Left cardiac atrium (tissue), 4 donors: ENCODE results near the gene TMPRSS13. TPM values are rescaled to one million over a fixed set of nuclear protein-coding genes. Genes with fewer than 3 reads are reported as not detected.
A peak's percentile ranks its signal among the peaks of the same experiment; 100 is the strongest.
"Not testable (repeated sequence)": the region's sequence is repeated elsewhere in the genome, so short reads cannot be mapped to it uniquely, and the experiment has no call there.

Experiments used
- ATAC-seq, 2 donors: fragments of 200-7000 bp; cut with Tn5 transposase; one replicate each; pipeline ENCODE4 v1.9.1; 2020; ENCODE audit warnings: mild to moderate bottlenecking in 2 of 2, moderate library complexity in 2 of 2
- DNase-seq: peaks from one replicate; pipeline ENCODE4 v3.0.0-alpha.2; 2020
- intact Hi-C, 2 donors: fragments of 100-400 bp; cut with DNase I; formaldehyde crosslinking; loops; one replicate each; pipeline versions ENCODE4 v1.14.1 to v1.15.1; 2022 to 2023
- total RNA-seq, 2 donors: library from RNA; stranded (reverse); fragmentation: NEBNext Ultra II Directional; extraction: Animal tissue kit (Norgen Biotek cat#: 25700); gene quantifications; one replicate each; pipeline ENCODE4 v1.2.1, GENCODE V29; 2021
- donor health status: DM: no; HTN: yes; CAD: no.
- donor health status: DM: no; HTN: yes; CAD: no; lungs with severe emphysema.
- donor health status: DM: yes; HTN: yes; CAD: no.
- donor health status: Dilated cardiomyopathy.

The TMPRSS13 gene
- total RNA-seq, 2 donors from 2014 or later: 0.15 to 0.16 TPM

DNA sequence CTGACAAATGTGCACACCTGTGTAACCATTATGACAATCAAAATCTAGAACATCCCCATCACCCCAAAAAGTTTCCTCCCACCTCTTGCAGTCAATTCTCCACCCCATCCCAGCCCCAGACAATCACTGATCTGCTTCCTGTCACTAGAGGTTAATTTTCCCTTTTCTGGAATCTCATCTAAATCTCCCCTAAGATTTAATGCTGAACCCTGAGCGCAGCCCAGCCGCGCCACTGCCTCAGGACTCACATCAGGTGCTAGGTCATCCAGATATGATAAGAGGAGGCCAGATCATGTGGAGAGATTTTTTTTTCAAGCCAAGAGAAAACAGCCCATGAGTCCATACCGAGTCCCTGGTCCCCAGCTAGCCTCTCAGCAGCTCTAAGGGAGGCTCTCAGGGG lies 4.3 kb upstream of the TMPRSS13 start:
- no peak for DNase-seq
- intact Hi-C loops: no loop called here
- no peak for ATAC-seq

DNA sequence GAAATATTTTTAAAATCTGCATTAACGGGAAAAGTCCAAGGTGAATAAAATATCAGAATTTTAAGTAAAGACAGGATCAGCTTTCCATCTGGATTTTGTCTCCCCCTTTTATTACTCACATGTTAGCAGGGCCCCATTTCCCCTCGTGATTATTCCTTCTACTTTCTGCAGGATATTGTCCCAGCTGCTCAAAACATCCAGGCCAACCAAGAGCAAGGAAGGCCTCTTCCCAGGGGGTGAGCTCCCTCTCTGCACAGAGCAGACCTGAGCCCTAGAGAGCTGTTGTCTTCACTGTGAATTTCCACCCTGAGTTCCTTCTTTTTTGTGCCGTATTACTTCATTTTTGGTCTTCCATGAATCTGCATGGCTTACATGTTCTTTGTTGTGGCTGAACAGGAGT lies 3.7 kb upstream of the TMPRSS13 start:
- intact Hi-C loops: no loop called here
- no peak for ATAC-seq
- DNase-seq: no peak

DNA sequence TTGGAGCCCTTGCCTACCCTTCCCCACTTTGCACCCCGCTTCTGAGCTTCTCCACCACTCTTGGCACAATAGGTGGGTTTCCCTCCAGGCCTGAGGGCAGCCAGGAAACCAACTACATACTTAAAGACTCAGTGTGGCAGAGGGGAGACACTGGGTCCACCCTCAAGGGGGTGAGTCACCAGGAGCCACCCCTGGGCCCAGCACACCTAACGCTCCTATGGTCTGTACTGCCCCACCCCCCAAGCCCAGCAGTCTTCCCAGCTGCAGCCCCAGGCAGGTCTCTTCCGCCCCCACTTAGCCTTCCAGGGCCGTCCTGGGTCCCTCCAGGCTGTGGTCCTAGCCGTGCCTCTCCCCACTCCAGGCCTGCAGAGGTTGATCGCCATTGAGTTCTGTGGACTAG lies 3.2 kb upstream of the TMPRSS13 start:
- ATAC-seq (peak in 1 of 2 donors; percentile 19), DNase-seq (no peak)
- intact Hi-C loops: no loop called here

DNA sequence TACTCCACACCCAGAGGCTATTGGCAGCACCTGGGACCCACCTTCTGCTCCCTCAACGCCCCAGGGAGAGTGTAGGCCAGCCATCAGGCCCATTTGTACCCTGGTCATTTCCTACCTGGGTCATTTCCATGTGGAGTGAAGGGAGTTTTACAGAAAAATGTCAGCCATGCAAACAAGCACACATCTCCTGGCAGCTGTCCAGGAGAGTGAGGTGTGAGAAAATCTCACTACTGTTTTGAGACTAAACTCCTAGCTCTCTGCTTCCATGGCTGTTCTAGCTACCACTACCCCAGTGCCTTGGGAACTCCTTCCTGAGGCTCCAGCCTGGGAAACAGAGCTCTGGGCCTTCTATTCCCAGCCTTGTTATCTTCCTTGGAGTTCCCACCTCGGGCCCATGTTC lies 2.8 kb upstream of the TMPRSS13 start:
- DNase-seq (no peak), ATAC-seq (no peak)
- intact Hi-C loops: no loop called here

DNA sequence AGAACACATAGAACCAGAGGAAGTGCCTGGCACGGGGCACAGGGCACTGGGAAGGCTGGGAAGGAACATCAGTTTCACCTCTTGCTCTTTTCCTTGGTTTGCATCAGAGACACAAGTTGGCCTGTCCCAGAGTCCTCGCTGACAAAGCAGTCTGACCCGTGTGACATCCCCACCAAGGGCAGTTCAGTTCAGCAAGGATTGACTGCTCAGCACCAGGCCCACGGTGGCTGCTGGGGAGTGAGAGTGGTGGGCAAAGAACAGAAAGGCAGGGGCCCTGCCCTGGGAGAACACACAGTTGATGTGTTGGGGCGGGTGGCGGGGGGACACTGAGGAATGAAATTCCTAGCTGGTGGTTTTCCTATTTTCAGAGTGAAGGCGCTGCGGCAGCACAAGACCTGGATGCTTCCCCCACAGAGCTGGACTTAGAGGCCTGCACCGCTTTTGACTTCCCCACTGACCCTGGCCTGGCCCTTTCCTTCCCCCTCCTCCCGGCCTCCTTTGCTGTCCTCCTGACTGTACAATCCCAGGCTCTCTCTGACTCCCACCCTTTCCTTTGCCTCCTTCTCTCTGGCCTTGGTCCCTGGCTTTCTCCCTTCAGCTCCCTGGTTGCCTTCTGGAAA lies 2.2 kb upstream of the TMPRSS13 start:
- intact Hi-C loops: no loop called here
- DNase-seq (no peak), ATAC-seq (peak in 1 of 2 donors; percentile 11)

DNA sequence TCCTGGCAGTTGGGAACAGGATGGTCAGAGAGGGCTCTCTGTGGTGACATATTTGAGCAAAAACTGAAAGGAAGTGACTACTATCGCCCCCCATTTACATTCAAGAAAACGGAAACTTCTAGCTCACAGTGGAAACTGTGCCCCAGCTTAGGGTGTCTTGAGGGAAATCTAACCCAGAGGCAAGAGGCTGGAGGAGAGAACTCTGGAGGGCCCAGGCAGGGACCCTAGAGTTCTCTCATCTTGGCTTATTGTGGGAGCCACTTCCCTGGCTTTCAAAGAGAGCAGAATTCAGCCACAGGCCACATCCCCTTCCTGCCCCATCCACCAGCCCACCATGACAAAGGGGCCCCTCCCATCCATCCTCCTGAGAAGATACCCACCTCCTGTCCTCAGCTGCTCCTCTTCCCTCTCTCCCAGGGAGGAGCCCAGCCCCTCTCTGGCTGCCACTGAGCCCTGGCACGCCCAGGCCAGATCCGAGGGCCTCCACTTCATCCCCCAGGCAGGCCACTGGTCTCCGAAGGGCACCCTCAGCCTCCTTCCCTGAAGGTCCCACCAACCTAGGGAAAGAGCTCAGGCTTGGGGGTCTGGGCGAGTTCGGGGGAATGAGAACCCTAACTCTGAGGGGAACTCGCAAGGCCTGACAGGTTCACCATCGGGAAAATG lies 1.6 kb upstream of the TMPRSS13 start:
- DNase-seq (no peak), ATAC-seq (no peak)
- intact Hi-C loops: no loop called here

DNA sequence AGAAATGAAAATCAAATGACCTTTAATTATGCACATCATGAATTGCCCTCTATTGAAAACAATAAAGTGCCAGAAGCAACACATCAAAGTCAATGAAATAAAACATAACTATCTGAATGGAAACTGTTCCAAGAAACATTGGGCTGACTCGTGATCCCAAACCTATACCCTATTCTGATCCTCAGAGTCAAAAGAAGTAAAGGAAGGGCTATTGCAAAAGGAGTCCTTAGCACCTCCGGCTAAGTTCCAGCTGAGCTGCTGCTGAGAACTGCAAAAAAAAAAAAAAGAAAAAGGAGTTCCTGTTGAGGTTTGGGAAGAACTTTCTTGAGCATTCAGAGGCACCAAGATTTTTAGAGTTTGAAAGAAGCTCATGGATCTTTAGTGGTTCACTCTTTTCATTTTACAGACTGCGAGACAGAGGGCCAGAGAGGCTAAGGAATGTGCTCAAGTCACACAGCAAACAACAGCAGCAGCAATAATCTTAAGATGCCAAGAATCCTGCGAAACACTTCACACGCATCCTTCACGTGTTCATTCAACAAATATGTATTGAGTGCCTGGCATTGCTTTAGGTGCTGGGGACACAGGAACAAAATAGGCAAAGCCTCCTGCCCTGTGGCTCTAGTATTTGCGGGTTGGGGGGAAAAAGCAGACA lies 841 bp upstream of the TMPRSS13 start:
- no peak for ATAC-seq
- no peak for DNase-seq
- intact Hi-C loops: no loop called here

DNA sequence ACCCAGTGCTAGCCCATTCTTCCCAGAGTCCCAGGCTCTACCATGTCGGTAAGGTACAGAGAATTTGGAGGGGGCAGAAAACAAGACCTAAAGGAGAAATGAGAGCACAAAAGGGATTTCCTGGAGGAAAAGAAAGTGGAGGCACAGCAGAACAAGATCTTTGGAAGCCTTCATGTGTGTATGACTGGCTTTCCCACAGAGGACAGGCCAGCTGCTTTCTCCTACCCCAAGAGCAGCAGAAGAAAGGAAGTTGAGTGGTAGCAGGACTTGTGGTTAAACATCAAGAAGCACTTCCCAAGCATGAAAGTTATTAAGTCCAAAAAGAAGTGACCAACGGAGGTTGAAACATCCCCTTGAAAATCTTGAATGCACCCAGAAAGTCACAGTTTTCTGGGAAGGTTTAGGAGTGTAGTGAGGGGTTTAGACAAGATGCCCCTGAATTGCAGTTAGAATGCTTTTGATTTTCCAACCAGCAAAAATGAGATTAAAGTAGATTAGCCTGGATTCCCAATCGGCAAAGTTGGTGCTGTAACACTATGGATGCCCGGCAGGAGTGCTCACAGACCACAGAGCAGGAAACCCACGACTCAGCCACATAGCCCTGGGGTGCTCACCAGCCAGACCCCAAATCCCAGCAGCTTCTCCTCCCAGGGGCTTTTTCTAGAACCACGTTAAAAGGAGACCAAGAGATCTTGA lies 608 bp downstream of the TMPRSS13 start:
- DNase-seq (no peak), ATAC-seq (no peak)
- intact Hi-C loops: no loop called here

DNA sequence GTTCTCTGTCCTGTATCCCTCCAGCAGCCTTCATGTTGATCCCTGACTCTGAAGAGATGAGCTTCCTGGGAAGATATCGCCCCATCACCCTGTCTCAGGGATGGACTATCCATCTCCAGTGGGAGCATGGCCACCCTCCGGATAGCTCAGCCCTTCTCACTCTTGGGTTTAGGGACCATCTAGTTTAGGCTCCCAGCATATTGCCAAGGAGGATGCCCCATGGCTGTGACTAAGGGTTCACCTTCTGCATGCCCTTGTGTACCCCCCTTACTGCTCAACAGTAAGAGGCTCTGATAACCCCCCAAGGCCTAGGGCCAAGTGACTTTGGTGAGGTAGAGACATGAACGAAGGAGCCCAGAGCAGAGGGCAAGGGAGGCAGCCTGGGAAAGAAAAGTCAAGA lies 1.3 kb downstream of the TMPRSS13 start:
- intact Hi-C loops: no loop called here
- peak; percentile 2 for DNase-seq
- ATAC-seq: no peak

DNA sequence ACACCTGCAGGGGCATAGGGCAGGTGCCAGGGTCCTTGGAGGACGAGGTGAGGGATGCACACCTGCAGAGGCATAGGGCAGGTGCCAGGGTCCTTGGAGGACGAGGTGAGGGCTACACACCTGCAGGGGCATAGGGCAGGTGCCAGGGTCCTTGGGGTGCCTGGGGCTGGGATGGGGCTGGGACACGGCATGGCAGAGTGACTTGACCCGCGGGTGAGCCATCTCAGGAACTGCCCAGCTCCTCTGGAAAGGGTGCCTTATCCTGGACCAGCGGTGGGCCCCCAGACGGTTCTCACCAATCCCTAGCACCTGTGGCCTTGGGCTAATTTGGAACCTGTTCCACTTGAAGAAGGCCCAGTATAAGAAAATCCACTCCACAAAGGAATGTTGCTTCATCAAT lies 3.0 kb downstream of the TMPRSS13 start:
- ATAC-seq, intact Hi-C loops: not testable (repeated sequence)
- DNase-seq: peak; percentile 7

DNA sequence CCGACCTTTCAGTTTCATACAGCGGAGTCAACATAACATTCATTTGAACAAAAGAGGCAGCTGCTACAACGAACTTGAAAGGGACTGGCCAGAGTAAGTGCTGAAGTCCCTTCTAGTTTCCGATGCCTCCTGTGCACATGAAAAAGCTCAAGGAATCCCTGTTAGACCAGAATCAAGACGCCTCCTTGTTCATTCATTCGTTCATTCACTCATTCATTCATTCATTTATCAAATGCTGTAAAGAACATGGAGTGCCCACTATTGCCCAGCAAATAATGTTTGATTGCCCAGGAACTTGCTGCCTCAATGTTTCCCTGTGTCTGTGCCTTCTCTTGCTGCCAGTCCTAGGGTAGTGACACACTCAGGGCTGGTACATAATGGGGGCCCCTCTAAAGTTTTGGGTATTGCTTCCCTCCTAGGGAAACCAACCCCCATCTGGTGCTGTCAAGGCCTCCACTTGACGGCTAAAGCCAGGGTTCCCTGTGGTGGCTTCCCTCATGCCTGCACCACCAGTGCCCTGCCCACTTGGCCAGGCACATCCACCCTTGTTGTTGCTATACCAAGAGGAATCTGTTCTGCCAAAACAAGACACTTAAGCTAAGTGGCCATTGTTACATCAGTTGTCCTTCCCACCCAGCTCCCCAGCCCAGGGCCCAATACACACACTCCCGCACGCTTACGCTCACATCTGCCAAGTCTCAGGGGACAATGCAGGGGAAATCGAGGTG lies 3.8 kb downstream of the TMPRSS13 start:
- DNase-seq: peak; percentile 1
- intact Hi-C loops: no loop called here

DNA sequence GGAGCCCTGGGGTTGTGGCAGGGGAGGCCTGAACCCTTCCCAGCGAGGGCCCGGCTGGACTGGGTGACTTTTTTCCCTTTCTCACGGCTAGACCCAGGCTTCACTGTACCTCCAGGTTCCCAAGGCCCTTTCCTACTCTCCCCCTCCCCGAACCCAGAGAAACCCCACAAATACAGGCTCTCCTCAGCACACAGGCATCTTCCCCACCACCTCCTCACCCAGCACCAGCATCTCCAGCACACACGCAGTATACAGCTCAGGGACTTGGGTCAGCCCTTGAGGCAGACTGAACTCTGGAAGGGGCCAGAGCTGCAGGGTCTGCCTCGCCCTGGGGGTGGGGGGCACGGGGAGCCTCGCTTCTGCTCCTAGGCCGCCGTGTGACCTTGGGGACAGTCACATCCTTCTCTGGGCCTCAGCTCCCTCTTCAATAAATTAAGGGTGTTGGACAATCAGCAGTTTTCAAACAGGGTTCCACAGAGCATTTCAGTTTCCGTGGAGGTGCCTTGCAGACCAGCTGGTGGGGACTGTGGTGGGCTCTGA lies 4.5 kb downstream of the TMPRSS13 start:
- intact Hi-C loops: no loop called here
- ATAC-seq (no peak), DNase-seq (peak; percentile 1)

More for the DNA sequence above, 3.8 kb downstream of the TMPRSS13 start:
- ATAC-seq: no peak

DNA sequence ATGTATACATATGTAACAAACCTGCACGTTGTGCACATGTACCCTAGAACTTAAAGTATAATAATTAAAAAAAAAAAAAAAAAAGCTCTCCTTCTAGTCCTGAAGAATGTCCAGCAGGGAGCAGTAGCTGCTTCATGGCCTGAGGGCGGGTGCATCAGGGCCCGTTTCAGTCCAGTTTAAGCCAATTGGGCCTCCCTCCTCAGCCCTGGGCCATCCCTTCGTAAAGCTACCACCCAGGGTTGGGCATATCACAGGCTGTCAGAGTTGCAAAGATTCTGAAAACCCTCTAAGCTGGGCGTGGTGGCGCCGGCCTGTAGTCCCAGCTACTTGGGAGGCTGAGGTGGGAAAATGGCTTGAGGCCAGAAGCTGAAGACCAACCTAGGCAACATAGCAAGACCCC lies 5.4 kb downstream of the TMPRSS13 start:
- peak; percentile 4 for DNase-seq
- intact Hi-C loops: no loop called here
- no peak for ATAC-seq

DNA sequence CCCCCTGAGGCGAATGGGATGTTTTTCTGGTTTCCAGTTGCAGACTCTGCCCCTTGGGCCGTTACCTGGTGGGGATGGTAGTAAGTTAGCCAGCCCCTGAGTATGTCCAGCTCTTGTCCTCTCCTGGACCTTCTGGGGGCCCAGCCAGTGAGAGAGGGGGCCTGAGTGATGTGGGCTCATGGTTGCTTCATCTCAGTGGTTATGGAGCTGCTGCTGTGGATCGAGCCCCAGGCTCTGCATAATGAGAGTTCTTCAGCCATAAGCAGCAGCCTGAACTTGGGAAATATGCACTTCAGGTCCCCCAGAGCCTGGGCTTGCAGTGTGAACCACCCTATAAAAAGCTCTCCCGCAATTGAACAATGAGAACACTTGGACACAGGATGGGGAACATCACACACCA lies 5.9 kb downstream of the TMPRSS13 start:
- DNase-seq: no peak
- intact Hi-C loops: no loop called here
- no peak for ATAC-seq

DNA sequence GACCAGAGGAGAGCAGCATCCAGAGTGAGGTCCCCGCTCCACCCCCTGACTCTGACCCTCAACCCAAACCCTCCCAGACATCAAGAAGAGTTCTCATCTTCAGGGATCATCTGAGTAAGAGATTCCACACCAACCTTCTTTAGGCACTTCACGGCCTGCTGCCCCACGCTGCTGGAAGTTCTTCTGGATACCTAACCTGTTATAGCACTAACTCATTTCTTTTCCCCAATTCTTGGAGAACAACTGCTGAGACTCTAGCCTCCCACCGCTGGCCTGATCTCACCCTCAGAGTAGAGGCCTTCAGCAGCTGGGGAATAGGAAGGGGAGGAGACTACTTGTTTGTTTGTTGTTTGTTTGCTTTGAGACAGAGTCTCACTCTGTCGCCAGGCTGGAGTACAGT lies 7.3 kb downstream of the TMPRSS13 start:
- no peak for ATAC-seq
- intact Hi-C loops: no loop called here
- no peak for DNase-seq

DNA sequence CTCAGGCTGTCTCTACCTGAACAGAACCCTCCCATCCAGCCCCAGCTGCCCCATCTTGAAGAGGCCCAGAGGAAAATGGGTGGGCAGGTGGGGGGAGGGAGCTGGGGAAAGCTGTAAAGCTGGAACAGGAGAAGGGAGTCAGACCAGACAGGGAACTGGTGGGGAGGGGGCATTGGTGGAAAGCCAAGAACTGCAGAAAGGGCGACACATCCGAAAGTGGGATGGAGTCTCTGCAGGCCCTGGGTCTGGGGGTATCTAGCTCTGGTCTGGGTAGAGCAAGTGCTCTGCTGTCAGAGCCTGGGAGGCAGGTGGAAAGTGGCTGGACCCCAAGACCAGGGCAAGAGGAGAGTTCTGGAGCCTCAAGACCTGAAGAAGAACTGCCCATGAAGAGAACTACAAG lies 7.7 kb downstream of the TMPRSS13 start:
- ATAC-seq (no peak), DNase-seq (no peak)

DNA sequence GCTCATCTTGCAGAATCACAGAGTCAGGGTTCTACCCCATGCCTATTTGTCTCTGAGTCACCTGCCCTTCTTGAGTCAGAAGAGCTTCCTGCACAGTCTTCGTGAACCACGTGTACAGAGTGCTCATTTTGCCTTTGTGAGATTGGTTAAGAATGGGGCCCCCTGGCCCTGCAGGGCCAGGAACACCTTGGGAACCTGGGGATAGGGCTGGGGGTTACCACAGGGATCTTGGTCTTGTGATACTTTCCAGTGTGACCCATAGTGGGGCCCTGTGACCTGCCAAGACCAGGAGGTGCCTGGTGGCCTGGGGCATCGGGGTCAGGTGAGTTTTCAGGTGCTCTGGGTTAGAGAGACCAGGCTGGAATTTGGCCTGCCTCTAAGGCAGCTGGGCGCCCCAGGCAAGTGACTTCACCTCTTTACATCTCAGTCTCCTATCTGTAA lies 9.4 kb downstream of the TMPRSS13 start:
- ATAC-seq (no peak), DNase-seq (no peak)
- intact Hi-C loops: no loop called here

More for the DNA sequence above, 7.7 kb downstream of the TMPRSS13 start:
- intact Hi-C loops: no loop called here

DNA sequence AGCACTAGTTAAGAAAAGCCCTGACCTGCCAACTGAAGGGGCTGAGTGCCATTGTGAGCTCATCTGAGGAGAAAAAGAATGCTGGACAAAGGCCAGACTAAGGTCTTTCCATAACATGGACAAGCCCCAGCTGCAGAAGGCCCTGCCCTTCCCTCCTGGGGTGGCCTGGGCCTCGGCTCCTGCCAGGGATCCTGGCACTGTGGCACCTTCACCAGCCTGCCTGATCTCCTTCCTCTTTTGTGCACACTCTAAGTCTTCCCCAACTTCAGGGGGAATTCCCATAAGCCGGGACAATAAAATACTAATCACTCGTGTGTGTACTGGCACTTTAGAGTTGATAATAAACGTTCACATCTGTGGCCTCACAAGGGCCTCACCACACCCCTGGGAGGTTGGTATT lies 9.9 kb downstream of the TMPRSS13 start:
- no peak for DNase-seq
- ATAC-seq: no peak
- intact Hi-C loops: no loop called here
